ENCODE measurements around the gene CD40.

GRCh38 chr20:46159101-46159897 is 41.2 kb downstream of the CD40 start:
- no peak for TF ChIP-seq CTCF (IDR thresholded peaks at IDR 0.05)
- TF ChIP-seq POLR2A (IDR thresholded peaks at IDR 0.05), result no peak
